Measurements from ENCODE around the gene VAV2.

Gene VAV2

GRCh38 chr9:133734590-133735414 is 257.3 kb downstream of the VAV2 start:
- DNase-seq (ENCODE audit: low spot score) (no peak), FAIRE-seq (no peak)

GRCh38 chr9:133733796-133734533 is 258.2 kb downstream of the VAV2 start:
- no peak for DNase-seq (ENCODE audit: low spot score)
- FAIRE-seq: no peak

- no peak for DNase-seq (ENCODE audit: low spot score)
- FAIRE-seq: no peak
Measured at GRCh38 chr9:133733421-133733795, 258.7 kb downstream of the VAV2 start.

- FAIRE-seq: no peak
Measured at GRCh38 chr9:133732639-133733408, 259.3 kb downstream of the VAV2 start.

GRCh38 chr9:133731876-133732638 is 260.1 kb downstream of the VAV2 start:
- no peak for DNase-seq (ENCODE audit: low spot score)
- FAIRE-seq: no peak

More at GRCh38 chr9:133732639-133733408, 259.3 kb downstream of the VAV2 start:
- DNase-seq (ENCODE audit: low spot score): no peak

GRCh38 chr9:133730994-133731715 is 261.0 kb downstream of the VAV2 start:
- FAIRE-seq (no peak), DNase-seq (ENCODE audit: low spot score) (no peak)

- FAIRE-seq: no peak
- no peak for DNase-seq (ENCODE audit: low spot score)
Measured at GRCh38 chr9:133729617-133730281, 262.4 kb downstream of the VAV2 start.

- DNase-seq (ENCODE audit: low spot score) (no peak), FAIRE-seq (no peak)
Measured at GRCh38 chr9:133728856-133729616, 263.1 kb downstream of the VAV2 start.

- DNase-seq (ENCODE audit: low spot score): no peak
- no peak for FAIRE-seq
Measured at GRCh38 chr9:133727876-133728441, 264.2 kb downstream of the VAV2 start.

- DNase-seq (ENCODE audit: low spot score) (no peak), FAIRE-seq (no peak)
Measured at GRCh38 chr9:133727277-133727875, 264.7 kb downstream of the VAV2 start.

- FAIRE-seq (no peak), DNase-seq (ENCODE audit: low spot score) (peak; percentile 36)
Measured at GRCh38 chr9:133726401-133727276, 265.5 kb downstream of the VAV2 start.

- FAIRE-seq (no peak), DNase-seq (ENCODE audit: low spot score) (no peak)
Measured at GRCh38 chr9:133725886-133726285, 266.2 kb downstream of the VAV2 start.

GRCh38 chr9:133718563-133719315 is 273.4 kb downstream of the VAV2 start:
- no peak for DNase-seq (ENCODE audit: low spot score)

GRCh38 chr9:133717113-133718031 is 274.8 kb downstream of the VAV2 start:
- FAIRE-seq (no peak), DNase-seq (ENCODE audit: low spot score) (no peak)

More at GRCh38 chr9:133718563-133719315, 273.4 kb downstream of the VAV2 start:
- FAIRE-seq: no peak

- DNase-seq (ENCODE audit: low spot score) (no peak), FAIRE-seq (no peak)
Measured at GRCh38 chr9:133716564-133717112, 275.5 kb downstream of the VAV2 start.
